Gastroesophageal sphincter (tissue), 3 donors: ENCODE data around the gene AUTS2.

ENCODE experiments used
- EP300 ChIP-seq: sonication (generic); formaldehyde crosslinking; IDR thresholded peaks from one replicate; pipeline ENCODE4 v1.6.1; 2017; ENCODE audit warnings: antibody characterized with exemption, mild to moderate bottlenecking
- POLR2A ChIP-seq, 2 donors: fragments of 450-650 bp; IDR thresholded peaks; one replicate each; pipeline ENCODE4 v1.6.1; 2017; ENCODE audit warnings: antibody characterized with exemption in 2 of 2, mild to moderate bottlenecking in 2 of 2, moderate library complexity in 1 of 2
- POLR2AphosphoS5 ChIP-seq: sonication (generic); formaldehyde crosslinking; IDR thresholded peaks from one replicate; pipeline ENCODE4 v1.6.1; 2017; ENCODE audit warnings: antibody characterized with exemption
- TF ChIP-seq, protein P1 (sequence below), 4 experiments: fragments of 200-600 bp in 2 of 4; fragments of 450-650 bp in 2 of 4; sonication (generic) in 1 of 4; IDR thresholded peaks; one replicate each; pipeline ENCODE4 v1.5.1; 2017 to 2019; ENCODE audit warnings: antibody characterized with exemption in 4 of 4, mild to moderate bottlenecking in 2 of 4, moderate library complexity in 2 of 4

- TF ChIP-seq, protein P1, sequence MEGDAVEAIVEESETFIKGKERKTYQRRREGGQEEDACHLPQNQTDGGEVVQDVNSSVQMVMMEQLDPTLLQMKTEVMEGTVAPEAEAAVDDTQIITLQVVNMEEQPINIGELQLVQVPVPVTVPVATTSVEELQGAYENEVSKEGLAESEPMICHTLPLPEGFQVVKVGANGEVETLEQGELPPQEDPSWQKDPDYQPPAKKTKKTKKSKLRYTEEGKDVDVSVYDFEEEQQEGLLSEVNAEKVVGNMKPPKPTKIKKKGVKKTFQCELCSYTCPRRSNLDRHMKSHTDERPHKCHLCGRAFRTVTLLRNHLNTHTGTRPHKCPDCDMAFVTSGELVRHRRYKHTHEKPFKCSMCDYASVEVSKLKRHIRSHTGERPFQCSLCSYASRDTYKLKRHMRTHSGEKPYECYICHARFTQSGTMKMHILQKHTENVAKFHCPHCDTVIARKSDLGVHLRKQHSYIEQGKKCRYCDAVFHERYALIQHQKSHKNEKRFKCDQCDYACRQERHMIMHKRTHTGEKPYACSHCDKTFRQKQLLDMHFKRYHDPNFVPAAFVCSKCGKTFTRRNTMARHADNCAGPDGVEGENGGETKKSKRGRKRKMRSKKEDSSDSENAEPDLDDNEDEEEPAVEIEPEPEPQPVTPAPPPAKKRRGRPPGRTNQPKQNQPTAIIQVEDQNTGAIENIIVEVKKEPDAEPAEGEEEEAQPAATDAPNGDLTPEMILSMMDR (IDR thresholded peaks at IDR 0.05) = no peak
- TF ChIP-seq EP300 (no peak), POLR2A (IDR thresholded peaks at IDR 0.05) (no peak), POLR2AphosphoS5 (no peak)
Measured at GRCh38 chr7:70114806-70115205, 516.5 kb downstream of the AUTS2 start.
